Measurements from ENCODE around the gene KLK4. TPM values are rescaled to one million over a fixed set of nuclear protein-coding genes. Genes with fewer than 3 reads are reported as not detected.

Gene KLK4
- total RNA-seq, 1 experiment from 2014 or later: 0.48 TPM

DNA sequence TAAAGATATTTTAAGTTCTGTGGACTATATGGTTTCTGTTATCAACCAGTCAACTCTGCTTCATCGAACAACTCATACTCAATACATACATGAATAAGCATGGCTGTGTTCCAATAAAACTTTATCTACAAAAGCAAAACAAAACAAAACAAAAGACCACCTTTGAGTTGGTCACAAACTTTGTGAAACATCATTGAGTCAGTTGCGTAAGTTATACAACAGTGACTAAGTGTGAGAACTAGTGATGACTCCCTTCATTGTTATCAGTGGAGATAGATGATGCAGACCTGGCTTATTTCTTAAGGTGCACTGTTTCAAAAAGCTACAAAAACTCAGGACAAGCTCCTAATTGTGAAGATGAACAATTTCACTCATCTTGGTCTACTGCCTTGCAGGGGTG is 14.5 kb upstream of the KLK4 start:
- Histone ChIP-seq H3K18ac (ENCODE audit: insufficient read length, low read depth, low read length) (no peak overlapping the region), H2BK120ac (ENCODE audit: low read depth, low read length, poor library complexity, severe bottlenecking) (no peak overlapping the region), H2BK5ac (ENCODE audit: insufficient read length, low read length) (no peak overlapping the region), H3K27me3 (ENCODE audit: insufficient read depth, low read length) (no peaks in the 10 kb centered on the region), H2BK20ac (ENCODE audit: low read depth, low read length, poor library complexity, severe bottlenecking) (no peak overlapping the region), H3K56ac (ENCODE audit: insufficient read length, low read depth, low read length) (no peak overlapping the region), H3K4me2 (ENCODE audit: insufficient read depth, insufficient read length, low read length) (no peak overlapping the region), H3K79me2 (ENCODE audit: insufficient read depth, low read length) (no peaks in the 10 kb centered on the region), H3T11ph (ENCODE audit: low read length) (no peak overlapping the region), H3K27ac (ENCODE audit: insufficient read length, low read depth, low read length) (no peak overlapping the region), H2BK12ac (ENCODE audit: insufficient read length, low read depth, low read length) (no peak overlapping the region), H2AK5ac (ENCODE audit: insufficient read length, low read length) (no peak overlapping the region), H4K5ac (ENCODE audit: insufficient read length, low read depth, low read length) (no peak overlapping the region), H4K91ac (ENCODE audit: insufficient read length, low read depth, low read length) (no peak overlapping the region), H3K23me2 (ENCODE audit: insufficient read length, low read depth, low read length, poor library complexity, severe bottlenecking) (no peaks in the 10 kb centered on the region), H3K14ac (ENCODE audit: insufficient read depth, low read length) (no peak overlapping the region), H3K23ac (ENCODE audit: insufficient read length, low read depth, low read length) (no peak overlapping the region), H3K4ac (ENCODE audit: low read depth, low read length) (no peak overlapping the region), H3K9me3 (ENCODE audit: control insufficient read depth, low read depth, low read length) (no peaks in the 10 kb centered on the region), H3K4me1 (ENCODE audit: insufficient read depth, low read length) (no peaks in the 10 kb centered on the region; the same call in 1 of the 2 replicates), H2BK15ac (ENCODE audit: low read depth, low read length) (no peak overlapping the region), H3K79me1 (ENCODE audit: insufficient read depth, low read depth, low read length, poor library complexity, severe bottlenecking) (no peaks in the 10 kb centered on the region), H4K20me1 (ENCODE audit: control insufficient read depth, insufficient read depth, insufficient read length) (no peaks in the 10 kb centered on the region), H4K8ac (replicated peaks; ENCODE audit: insufficient read length, low read depth, low read length) (no peak overlapping the region), H3K9ac (ENCODE audit: extremely low read depth, insufficient read length, low read length) (no peak overlapping the region), H2AFZ (ENCODE audit: low read length) (no peak overlapping the region)
- no CpG with 5 or more reads among the region's 2 CpGs for WGBS (ENCODE audit: extremely low coverage, insufficient read length, low lambda C conversion rate)
- Mint-ChIP-seq H3K27ac (no peak overlapping the region), H3K27me3 (ENCODE audit: low read depth) (peaks cover 46% of the 10 kb centered on the region), H3K9me3 (0 out of 5 replicates have a peak, but pooled peaks cover 0 to 2% of the 10 kb centered on the region in 2 experiments), H3K4me1 (peaks cover 18 to 19% of the 10 kb centered on the region in 2 experiments), H3K4me3 (no peak overlapping the region), H3K36me3 (ENCODE audit: insufficient read depth in 1 of 3, low read depth in 3 of 3) (no peaks in the 10 kb centered on the region)
- TF ChIP-seq, protein P1, sequence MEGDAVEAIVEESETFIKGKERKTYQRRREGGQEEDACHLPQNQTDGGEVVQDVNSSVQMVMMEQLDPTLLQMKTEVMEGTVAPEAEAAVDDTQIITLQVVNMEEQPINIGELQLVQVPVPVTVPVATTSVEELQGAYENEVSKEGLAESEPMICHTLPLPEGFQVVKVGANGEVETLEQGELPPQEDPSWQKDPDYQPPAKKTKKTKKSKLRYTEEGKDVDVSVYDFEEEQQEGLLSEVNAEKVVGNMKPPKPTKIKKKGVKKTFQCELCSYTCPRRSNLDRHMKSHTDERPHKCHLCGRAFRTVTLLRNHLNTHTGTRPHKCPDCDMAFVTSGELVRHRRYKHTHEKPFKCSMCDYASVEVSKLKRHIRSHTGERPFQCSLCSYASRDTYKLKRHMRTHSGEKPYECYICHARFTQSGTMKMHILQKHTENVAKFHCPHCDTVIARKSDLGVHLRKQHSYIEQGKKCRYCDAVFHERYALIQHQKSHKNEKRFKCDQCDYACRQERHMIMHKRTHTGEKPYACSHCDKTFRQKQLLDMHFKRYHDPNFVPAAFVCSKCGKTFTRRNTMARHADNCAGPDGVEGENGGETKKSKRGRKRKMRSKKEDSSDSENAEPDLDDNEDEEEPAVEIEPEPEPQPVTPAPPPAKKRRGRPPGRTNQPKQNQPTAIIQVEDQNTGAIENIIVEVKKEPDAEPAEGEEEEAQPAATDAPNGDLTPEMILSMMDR (conservative IDR thresholded peaks at IDR 0.05): no peak
- DNase-seq: no peak

All from H9 (cell line).